NCI-H446 (cell line): Measurements from ENCODE around the gene RIMBP2.

ENCODE experiments used
- DNase-seq, 2 experiments: peaks; one replicate each; lab custom pipeline; 2025; lab: John Stamatoyannopoulos, UW

The RIMBP2 gene

GRCh38 chr12:130459916-130460315 is 256.2 kb downstream of the RIMBP2 start:
- no peak for DNase-seq

- no peak for DNase-seq
Measured at GRCh38 chr12:130458341-130458740, 257.8 kb downstream of the RIMBP2 start.

DNA sequence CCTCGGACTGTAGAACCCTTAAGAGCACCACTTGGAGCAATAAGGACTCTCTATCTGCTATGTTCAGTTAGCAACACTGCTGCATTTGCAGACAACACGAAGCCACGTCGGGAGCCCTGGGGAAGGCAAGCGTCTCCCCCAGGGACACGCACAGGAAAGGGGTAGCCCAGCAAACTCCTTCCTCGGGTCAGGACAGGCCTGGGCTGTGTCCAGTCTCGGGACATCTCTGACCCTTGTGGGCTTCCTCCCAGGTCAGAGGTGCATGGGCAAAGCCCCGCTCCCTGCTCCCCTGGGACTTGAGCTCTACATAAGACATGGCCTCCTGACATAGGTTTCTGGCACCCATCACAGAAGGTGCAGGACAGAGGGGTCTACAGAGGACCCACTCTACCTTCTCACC is 258.9 kb downstream of the RIMBP2 start:
- no peak for DNase-seq

DNA sequence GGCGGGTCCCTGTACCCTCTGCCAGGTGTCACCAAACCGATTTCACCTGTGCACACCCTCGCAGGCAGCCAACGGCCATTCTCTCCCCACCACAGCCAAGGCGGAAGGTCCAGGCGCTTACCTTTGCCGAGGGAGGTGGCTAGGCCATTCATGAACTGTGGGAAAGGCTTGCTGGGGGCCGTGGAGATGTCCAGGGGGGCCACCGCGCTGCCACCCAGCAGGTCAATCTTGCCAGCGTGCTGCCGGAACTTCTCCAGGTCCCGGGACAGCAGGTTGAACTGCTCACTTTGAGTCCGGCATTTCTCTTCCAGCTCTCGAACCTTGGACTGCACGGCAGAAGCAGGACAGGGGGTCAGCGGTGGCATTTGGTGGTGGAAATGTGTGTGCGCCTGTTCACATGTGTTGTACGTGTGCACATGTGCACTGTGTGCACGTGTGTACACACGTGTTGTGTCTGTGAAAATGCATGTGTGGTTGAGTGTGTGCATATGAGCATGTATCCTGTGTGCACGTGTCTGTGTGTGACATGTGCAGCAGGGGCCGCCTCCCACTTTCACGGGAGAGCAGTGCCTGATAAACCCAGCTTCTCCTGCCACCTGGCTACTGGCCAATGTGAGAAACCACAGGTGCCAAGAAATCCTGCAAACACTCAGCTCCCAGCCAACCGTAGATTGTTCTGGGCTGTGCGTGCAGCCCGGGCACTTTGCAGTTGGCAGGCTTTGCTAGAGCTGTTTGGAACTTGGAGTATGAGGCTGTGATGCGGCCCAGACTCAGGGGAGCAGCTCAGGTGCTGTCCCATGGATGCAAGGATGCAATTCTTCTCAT is 259.5 kb downstream of the RIMBP2 start:
- peak in 1 of 2 experiments; percentile 28 for DNase-seq

DNA sequence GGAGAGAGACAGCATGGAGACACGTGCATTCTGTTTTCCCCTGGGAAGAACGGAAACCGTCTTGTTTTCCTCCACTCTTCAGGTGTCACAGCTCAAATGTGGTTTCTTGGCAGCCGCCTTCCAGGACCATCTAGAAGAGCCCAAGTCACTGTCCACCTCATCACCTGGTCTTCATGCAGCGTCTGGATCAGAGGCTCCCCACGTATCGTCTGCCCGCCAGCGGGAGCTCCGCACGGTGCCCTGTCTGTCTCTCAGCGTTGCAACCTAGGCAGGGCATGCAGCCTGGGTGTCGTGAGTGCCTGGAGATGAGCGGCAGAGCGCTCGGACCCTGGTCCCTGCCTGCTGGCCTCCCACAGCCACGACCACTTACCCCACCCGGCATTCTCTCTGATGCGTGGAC is 260.9 kb downstream of the RIMBP2 start:
- DNase-seq: no peak

DNA sequence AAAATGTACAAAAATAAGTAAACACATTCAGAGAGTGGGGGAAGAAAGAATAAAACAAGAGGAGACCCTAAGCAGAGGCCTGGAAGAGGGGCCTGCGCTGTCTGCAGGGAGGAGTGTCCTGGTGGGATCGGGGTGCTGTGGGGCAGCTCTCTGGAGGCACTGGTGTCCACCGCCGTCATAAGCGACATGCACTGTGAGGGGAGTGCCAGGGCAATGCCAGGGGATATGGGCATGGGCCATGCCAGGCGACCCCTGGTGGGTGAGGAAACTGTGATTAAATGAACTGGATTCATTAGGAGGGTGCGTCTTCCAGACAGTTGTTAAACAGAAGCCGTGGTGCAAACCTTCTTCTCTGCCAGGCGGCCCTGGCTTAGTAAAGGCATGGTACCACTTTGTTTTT is 261.8 kb downstream of the RIMBP2 start:
- no peak for DNase-seq

DNA sequence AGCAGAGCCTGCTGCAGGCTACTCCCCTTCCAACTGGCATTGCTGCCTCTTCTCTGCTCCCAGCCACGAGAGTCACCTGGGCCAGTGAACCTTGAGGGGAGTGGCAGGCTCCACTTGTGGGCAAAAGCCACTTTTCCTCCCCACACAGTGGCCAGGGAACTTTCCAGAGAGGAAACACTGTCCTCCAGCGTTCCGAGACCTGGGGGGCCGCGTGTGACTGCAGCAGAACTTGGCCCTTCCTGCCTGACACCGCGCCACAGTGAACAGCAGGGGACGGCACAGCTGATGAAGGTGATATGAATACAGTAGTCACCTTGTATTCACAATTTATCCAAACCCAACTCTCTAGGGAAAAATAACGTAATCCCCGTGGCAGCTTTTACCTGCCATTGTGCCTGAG is 263.6 kb downstream of the RIMBP2 start:
- no peak for DNase-seq

DNA sequence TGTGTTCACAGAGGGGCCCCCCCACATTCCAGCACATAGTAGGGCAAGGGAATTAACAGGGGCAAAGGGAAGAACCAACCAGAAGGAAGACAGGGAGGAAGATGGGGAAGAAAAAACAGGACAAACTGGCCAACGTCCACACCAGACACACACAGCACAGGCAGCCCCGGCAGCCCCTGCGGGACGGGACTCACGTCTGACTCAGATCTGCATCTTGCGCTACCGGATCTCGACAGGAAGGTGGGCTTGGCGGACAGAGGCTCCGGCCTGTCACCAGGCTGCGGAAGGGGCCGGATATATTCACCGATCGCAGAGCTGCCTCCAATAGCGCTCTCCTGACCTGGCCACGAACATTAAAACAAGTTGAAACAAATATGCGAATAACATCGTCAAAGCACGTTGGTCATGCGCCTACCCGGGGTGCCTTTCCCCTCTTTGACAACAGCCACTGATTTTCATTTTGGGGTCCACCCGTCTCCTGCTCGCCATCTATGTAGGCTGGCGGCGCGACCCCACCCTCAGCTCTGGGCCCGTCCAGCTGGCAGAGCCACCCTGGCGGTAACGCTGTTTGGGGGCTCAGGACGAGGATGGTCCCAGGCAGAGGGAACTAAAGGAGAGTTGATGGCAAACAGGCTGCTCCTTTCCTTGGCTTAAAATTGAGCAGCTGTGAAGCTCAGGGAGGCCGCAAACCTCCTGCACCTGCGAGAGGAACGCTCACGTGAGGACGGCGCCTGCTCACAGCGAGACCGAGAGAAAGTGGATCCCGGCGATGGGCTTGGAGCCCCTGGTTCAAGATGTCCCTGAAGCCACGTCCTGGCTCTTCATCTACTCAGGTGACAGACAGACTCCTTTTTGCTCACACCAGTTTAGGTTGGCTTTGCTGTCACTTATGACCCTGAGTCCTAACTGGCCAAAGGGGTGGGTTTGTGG is 264.8 kb downstream of the RIMBP2 start:
- no peak for DNase-seq

DNA sequence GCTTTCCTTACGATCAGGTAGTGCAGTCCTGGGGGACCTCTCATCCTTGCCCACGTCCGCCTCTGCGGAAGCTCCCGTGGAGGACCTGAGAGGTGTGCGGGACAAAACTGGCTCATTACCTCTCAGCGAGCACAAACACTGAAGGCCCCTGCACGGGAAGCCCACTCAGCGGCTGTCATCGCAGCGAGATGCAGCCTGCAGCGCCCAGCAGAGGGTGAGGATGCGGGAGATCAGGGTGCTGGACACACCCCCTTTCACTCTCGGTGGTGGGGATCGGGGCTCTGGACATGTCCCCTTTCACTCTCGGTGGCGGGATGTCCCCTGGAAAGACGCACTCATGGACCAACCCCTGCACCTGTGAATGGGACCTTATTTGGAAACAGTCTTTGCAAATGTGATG is 266.8 kb downstream of the RIMBP2 start:
- no peak for DNase-seq

GRCh38 chr12:130448044-130448821 is 267.9 kb downstream of the RIMBP2 start:
- no peak for DNase-seq

DNA sequence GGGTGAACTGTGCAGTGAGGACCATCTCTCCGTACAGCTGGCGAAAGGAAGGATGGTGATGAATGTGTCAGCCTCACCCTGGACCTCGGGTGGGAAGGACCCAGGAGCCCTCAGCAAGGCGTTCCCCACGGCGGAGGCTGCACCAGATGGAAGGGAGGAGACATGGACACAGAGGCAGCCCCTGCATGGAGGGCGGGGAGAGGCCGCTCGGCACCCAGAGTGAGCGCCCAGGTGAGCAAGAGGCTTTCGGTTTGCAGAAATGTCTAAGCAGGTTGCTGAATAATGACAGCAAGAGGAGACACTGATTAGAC is 268.5 kb downstream of the RIMBP2 start:
- DNase-seq: no peak

GRCh38 chr12:130446846-130447654 is 269.0 kb downstream of the RIMBP2 start:
- DNase-seq: no peak

DNA sequence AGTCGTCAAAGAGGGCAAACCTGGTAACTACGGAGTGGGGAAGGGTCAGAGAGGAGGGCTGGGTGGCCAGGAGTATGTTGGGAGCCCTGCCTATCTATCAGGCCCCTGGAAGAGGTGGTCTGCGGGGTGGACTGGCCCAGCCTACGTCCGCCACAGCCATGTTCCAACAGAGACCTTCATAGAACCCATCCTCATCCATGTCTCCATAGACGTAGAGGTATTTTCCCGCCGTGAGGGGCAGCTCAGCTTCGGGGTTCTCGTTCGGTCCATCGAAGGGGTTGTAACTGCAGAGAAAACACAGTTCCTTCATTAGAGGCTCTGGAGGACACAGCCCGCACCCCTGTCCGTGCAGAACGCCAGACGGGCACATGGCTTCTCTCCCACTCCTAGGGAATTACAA is 271.1 kb downstream of the RIMBP2 start:
- DNase-seq: no peak

DNA sequence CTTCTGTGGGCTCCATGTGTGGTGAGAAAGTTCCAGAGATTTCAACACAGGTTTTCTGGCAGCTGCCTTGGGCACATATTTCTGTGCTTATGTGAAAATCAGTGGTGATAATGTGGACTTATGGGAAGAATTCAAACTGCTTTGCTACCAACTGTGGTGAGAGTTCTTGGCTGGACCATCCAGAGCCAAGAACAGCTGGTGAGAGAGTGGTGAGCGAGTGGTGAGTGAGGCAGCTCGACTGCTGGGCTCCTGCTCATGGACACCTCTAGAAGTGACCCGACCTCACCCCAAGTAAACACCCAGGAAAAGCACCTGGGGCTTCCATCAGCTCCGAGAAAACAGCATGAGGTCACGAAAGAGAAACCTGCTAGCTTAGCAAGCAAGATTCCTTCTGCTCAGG is 272.0 kb downstream of the RIMBP2 start:
- no peak for DNase-seq

DNA sequence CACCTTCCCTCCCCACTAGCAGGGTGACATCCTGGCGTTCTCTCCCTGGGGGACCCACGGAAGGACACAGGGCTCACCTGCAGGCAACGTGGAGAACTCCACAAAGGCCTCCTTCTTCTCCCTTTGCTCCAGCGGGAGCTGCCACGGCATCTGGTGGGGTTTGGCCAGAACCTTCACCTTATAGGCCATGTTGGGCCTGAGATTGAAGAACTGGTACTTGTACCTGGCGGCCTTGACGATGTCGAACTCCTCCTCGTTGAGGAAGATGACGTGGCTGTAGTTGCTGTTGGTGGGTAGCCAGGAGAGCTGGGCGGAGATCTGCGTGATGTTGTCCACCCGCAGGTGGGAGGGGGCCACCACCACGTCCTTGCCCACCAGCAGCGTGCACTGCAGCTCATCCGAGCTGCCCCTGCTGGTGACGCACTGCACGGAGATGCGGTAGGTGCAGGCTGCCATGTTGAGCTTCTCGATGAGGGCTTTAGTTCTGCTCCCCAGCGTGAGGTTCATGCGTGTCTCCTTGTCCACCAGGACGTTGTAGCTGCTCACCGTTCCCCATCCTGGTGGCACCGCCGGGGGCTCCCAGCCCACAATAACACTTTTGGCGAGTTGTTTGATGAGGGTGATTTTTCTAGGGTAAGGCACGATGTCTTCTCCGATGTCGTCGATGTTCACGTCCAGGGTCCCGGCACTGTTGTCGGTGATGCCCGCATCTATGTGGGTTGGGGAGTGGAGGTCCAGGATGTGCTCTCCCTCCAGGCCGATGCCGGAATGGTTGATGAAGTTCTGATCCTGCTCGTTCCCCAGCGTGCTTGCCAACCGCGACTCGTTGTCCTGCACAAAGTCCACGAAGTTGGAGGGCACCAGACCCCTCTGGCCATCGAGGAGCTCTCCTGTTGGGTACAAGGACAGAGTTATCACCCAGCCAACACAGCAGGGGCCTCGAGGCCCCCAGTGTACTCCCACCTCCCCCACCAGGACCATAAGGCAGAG is 274.0 kb downstream of the RIMBP2 start:
- DNase-seq: no peak

DNA sequence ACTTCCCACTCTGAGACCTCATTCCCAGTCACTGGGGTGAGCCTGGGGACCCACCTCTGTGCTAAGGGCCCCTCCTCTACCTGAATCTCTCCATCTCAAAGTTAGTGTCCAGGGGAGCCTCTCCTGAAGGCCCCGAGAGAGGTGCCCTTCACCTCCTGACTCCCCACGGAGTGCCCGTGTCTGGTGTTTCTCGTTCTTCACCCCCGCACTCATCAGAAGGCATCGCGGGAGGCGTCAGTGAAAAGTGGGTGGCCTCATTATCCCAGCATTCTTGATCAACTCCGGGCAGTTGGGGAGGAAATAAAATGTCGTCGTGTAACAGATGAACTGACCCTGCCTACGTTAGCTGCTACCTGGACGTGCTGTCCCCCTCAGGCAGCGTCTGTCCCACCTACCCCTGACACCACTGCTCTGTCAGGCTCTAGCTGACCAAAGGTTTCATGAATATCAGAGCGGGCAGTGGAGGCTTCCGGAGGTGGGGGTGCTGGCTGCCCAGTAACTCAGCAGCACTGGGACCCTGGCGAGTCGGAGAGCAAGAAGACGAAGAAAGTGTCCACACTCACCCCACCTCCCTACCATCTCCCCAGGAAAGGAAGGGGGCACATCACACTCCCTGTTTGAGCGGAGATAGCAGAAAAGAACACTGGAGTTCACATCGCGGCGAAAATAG is 275.6 kb downstream of the RIMBP2 start:
- DNase-seq: no peak

DNA sequence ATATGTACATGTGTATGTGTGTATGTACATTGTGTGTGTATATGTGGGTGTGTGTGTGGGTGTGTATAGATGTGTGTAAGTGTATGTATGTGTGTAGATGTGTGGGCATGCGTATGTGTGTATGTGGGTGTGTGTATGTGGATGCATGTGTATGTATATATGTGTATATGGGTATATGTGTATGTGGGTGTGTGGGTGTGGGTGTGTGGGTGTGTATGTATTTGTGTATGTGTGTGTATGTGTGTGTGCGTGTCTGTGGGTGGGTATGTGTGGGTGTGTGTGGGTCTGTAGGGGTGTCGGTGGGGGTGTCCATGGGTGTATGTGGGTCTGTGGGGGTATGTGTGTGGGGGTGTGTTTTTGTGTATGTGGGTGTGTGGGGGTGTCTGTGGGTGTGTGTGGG is 276.8 kb downstream of the RIMBP2 start:
- DNase-seq: no peak

DNA sequence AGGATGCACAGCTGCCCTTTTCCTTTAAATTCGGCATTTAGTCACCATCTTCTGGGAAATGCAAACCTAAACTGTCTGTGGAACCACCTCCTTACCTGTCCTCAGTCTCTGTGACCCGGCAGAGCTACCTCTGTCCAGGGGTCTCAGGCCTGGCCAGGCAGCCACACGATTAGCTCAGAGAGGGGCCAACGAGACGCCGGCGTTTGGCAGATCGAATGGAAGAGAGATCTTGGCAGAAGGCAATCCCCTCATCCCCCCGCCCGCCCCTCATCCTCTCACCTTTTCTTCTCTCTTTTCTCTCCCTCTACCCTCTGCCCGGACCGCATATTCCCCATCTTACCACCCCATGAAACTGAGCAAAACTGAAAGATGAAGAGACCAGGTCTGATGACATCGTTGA is 277.4 kb downstream of the RIMBP2 start:
- no peak for DNase-seq

DNA sequence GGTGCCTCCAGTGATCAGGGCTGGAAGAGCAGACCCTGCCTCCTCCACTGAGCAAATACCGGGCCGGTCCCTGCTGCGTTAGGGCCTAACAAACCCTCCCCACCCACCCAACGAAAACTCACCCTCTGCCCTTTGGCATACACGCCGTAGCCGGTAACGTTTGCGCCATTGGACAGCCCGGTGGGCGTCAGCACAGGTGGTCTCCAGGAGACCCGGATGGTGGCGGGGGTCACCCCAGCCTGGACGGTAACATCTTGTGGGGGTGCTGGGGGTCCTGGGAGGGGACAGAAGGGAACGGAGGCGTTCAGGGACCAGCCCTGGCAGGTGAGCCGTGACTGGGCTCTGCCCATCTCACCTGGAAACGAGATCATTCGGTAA is 277.9 kb downstream of the RIMBP2 start:
- DNase-seq: no peak
